GM18505 (cell line): Measurements from ENCODE around the gene FGGY.

Experiments
- ATAC-seq: cut with Tn5 transposase; IDR thresholded peaks from one replicate; pipeline ENCODE4 v1.9.1; 2021; ENCODE audit not compliant: unreplicated experiment
- POLR2A ChIP-seq: IDR thresholded peaks from 4 replicates; pipeline ENCODE4 v1.6.1; 2011; ENCODE audit warnings: borderline replicate concordance; ENCODE audit not compliant: insufficient read depth, insufficient read length; ENCODE audit errors: extremely low read depth

The FGGY gene

GRCh38 chr1:59673573-59674450, 376.9 kb downstream of the FGGY start:
- ATAC-seq = no peak
- no peak for TF ChIP-seq POLR2A

GRCh38 chr1:59674595-59674994, 377.7 kb downstream of the FGGY start:
- no peak for TF ChIP-seq POLR2A
- no peak for ATAC-seq

- no peak for TF ChIP-seq POLR2A
- ATAC-seq = no peak
Measured at GRCh38 chr1:59675936-59676335, 379.0 kb downstream of the FGGY start.

- no peak for ATAC-seq
- TF ChIP-seq POLR2A = no peak
Measured at GRCh38 chr1:59678040-59678439, 381.1 kb downstream of the FGGY start.

- no peak for ATAC-seq
- TF ChIP-seq POLR2A = no peak
Measured at GRCh38 chr1:59678493-59679228, 381.8 kb downstream of the FGGY start.

- TF ChIP-seq POLR2A = no peak
- ATAC-seq = no peak
Measured at GRCh38 chr1:59680044-59680443, 383.1 kb downstream of the FGGY start.

GRCh38 chr1:59682396-59683080, 385.6 kb downstream of the FGGY start:
- no peak for TF ChIP-seq POLR2A
- ATAC-seq = no peak

GRCh38 chr1:59683197-59683596, 386.3 kb downstream of the FGGY start:
- no peak for ATAC-seq
- TF ChIP-seq POLR2A = no peak

GRCh38 chr1:59684698-59685097, 387.8 kb downstream of the FGGY start:
- ATAC-seq = no peak
- no peak for TF ChIP-seq POLR2A

GRCh38 chr1:59685101-59685500, 388.2 kb downstream of the FGGY start:
- TF ChIP-seq POLR2A = no peak

GRCh38 chr1:59685666-59686065, 388.8 kb downstream of the FGGY start:
- ATAC-seq = no peak
- TF ChIP-seq POLR2A = no peak

More at GRCh38 chr1:59685101-59685500, 388.2 kb downstream of the FGGY start:
- ATAC-seq = no peak

- ATAC-seq = no peak
- TF ChIP-seq POLR2A = no peak
Measured at GRCh38 chr1:59686170-59686569, 389.3 kb downstream of the FGGY start.

GRCh38 chr1:59686574-59686973, 389.7 kb downstream of the FGGY start:
- TF ChIP-seq POLR2A = no peak
- no peak for ATAC-seq
